ENCODE measurements around the gene C8B.

DNA sequence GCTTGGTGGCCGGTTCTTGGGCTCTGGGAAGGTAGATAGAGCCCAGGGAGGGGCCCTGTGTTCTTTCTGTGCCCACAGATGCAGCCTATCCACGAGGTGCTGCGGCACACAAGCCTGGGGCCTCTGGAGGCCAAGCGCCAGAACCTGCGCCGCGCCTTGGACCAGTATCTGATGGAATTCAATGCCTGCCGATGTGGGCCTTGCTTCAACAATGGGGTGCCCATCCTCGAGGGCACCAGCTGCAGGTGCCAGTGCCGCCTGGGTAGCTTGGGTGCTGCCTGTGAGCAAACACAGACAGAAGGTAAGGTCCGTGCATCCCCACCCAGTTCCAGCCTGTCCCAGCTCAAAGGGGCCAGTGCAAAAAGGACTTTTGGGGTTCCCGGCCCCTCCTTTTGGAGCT lies 53.5 kb downstream of the C8B start:
- TF ChIP-seq, protein P1, sequence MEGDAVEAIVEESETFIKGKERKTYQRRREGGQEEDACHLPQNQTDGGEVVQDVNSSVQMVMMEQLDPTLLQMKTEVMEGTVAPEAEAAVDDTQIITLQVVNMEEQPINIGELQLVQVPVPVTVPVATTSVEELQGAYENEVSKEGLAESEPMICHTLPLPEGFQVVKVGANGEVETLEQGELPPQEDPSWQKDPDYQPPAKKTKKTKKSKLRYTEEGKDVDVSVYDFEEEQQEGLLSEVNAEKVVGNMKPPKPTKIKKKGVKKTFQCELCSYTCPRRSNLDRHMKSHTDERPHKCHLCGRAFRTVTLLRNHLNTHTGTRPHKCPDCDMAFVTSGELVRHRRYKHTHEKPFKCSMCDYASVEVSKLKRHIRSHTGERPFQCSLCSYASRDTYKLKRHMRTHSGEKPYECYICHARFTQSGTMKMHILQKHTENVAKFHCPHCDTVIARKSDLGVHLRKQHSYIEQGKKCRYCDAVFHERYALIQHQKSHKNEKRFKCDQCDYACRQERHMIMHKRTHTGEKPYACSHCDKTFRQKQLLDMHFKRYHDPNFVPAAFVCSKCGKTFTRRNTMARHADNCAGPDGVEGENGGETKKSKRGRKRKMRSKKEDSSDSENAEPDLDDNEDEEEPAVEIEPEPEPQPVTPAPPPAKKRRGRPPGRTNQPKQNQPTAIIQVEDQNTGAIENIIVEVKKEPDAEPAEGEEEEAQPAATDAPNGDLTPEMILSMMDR (IDR thresholded peaks at IDR 0.05), result no peak
- TF ChIP-seq POLR2A (IDR thresholded peaks at IDR 0.05), result no peak

All from testis (tissue), 2 donors.